Glutamatergic neuron (in vitro differentiated cells): Measurements from ENCODE around the gene NSD1. TPM values are rescaled to one million over a fixed set of nuclear protein-coding genes. Genes with fewer than 3 reads are reported as not detected.

Experiments
- DNase-seq: peaks from one replicate; pipeline ENCODE4 v3.0.0; 2022
- H3K27ac Mint-ChIP-seq: one replicate; pipeline ENCODE4 v1.8.0; 2020; ENCODE audit warnings: mild to moderate bottlenecking, mixed read lengths, inconsistent platforms; ENCODE audit not compliant: unreplicated experiment
- H3K27me3 Mint-ChIP-seq: one replicate; pipeline ENCODE4 v1.8.0; 2020; ENCODE audit warnings: mild to moderate bottlenecking, moderate library complexity, mixed read lengths, inconsistent platforms; ENCODE audit not compliant: unreplicated experiment
- H3K36me3 Mint-ChIP-seq: one replicate; pipeline ENCODE4 v1.8.0; 2020; ENCODE audit warnings: mild to moderate bottlenecking, mixed read lengths, inconsistent platforms; ENCODE audit not compliant: unreplicated experiment
- H3K4me1 Mint-ChIP-seq: one replicate; pipeline ENCODE4 v1.8.0; 2020; ENCODE audit warnings: mild to moderate bottlenecking, low read depth, mixed read lengths, inconsistent platforms; ENCODE audit not compliant: unreplicated experiment
- H3K4me3 Mint-ChIP-seq: one replicate; pipeline ENCODE4 v1.8.0; 2020; ENCODE audit warnings: mild to moderate bottlenecking, mixed read lengths, inconsistent platforms; ENCODE audit not compliant: unreplicated experiment
- H3K9me3 Mint-ChIP-seq: one replicate; pipeline ENCODE4 v1.8.0; 2020; ENCODE audit warnings: mild to moderate bottlenecking, moderate library complexity, mixed read lengths, inconsistent platforms; ENCODE audit not compliant: unreplicated experiment
- CTCF ChIP-seq: fragments of 200-600 bp; sonication (generic); IDR thresholded peaks from one replicate; pipeline ENCODE4 v1.5.0; 2021; ENCODE audit not compliant: partially characterized antibody, unreplicated experiment
- total RNA-seq: library from RNA; stranded (reverse); fragmentation: NEBNext Ultra II Directional; extraction: Animal tissue kit (Norgen Biotek cat#: 25700); gene quantifications from one replicate; pipeline ENCODE4 v1.2.1, GENCODE V29; 2021; ENCODE audit not compliant: unreplicated experiment

NSD1 gene
- total RNA-seq, 1 donor from 2014 or later = 151 TPM

- Mint-ChIP-seq H3K9me3 (peaks cover 3% of the 10 kb centered on the region), H3K27ac (no peak overlapping the region), H3K4me3 (no peak overlapping the region), H3K36me3 (peaks cover 4% of the 10 kb centered on the region), H3K27me3 (peaks cover 18% of the 10 kb centered on the region), H3K4me1 (peaks cover 14% of the 10 kb centered on the region)
- TF ChIP-seq CTCF = no peak
- no peak for DNase-seq
Observed at GRCh38 chr5:177090813-177091212, 42.8 kb upstream of the NSD1 start.

GRCh38 chr5:177091232-177091631, 42.3 kb upstream of the NSD1 start:
- DNase-seq = no peak
- no peak for TF ChIP-seq CTCF
- H3K27me3 Mint-ChIP-seq = peaks cover 18% of the 10 kb centered on the region
- H3K27ac Mint-ChIP-seq = no peak overlapping the region
- H3K36me3 Mint-ChIP-seq = peaks cover 4% of the 10 kb centered on the region
- no peak overlapping the region for H3K4me3 Mint-ChIP-seq
- peaks cover 10% of the 10 kb centered on the region for H3K4me1 Mint-ChIP-seq
- H3K9me3 Mint-ChIP-seq = peaks cover 3% of the 10 kb centered on the region

- peaks cover 18% of the 10 kb centered on the region for H3K27me3 Mint-ChIP-seq
- no peak overlapping the region for H3K4me3 Mint-ChIP-seq
- peaks cover 3% of the 10 kb centered on the region for H3K9me3 Mint-ChIP-seq
- peaks cover 10% of the 10 kb centered on the region for H3K4me1 Mint-ChIP-seq
- no peak overlapping the region for H3K27ac Mint-ChIP-seq
- no peak for TF ChIP-seq CTCF
- no peak for DNase-seq
- H3K36me3 Mint-ChIP-seq = peaks cover 4% of the 10 kb centered on the region
Observed at GRCh38 chr5:177092178-177093081, 41.1 kb upstream of the NSD1 start.

- no peak overlapping the region for H3K27ac Mint-ChIP-seq
- DNase-seq = no peak
- no peak overlapping the region for H3K4me3 Mint-ChIP-seq
- H3K4me1 Mint-ChIP-seq = peaks cover 10% of the 10 kb centered on the region
- H3K9me3 Mint-ChIP-seq = peaks cover 3% of the 10 kb centered on the region
- no peaks in the 10 kb centered on the region for H3K36me3 Mint-ChIP-seq
- TF ChIP-seq CTCF = no peak
- H3K27me3 Mint-ChIP-seq = peaks cover 15% of the 10 kb centered on the region
Observed at GRCh38 chr5:177093082-177093712, 40.4 kb upstream of the NSD1 start.

- H3K9me3 Mint-ChIP-seq = peaks cover 3% of the 10 kb centered on the region
- H3K27ac Mint-ChIP-seq = no peak overlapping the region
- H3K36me3 Mint-ChIP-seq = no peaks in the 10 kb centered on the region
- TF ChIP-seq CTCF = no peak
- H3K4me1 Mint-ChIP-seq = peaks cover 11% of the 10 kb centered on the region
- H3K27me3 Mint-ChIP-seq = peaks cover 13% of the 10 kb centered on the region
- no peak for DNase-seq
- no peak overlapping the region for H3K4me3 Mint-ChIP-seq
Observed at GRCh38 chr5:177093803-177094202, 39.8 kb upstream of the NSD1 start.
